HEK293 (cell line): ENCODE results near the gene RRP12.

Experiments used
- CTCF ChIA-PET: fragments of 350-600 bp; formaldehyde crosslinking; extraction: SDS; loops from one replicate; lab custom pipeline; 2021; ENCODE audit warnings: antibody characterized with exemption; lab: Yijun Ruan, JAX
- POLR2A ChIA-PET: fragments of 300-600 bp; formaldehyde crosslinking; extraction: SDS; loops from one replicate; lab custom pipeline; 2020; ENCODE audit warnings: antibody characterized with exemption, inconsistent platforms; lab: Yijun Ruan, JAX
- H3K27ac ChIP-seq: fragments of 200-500 bp; sonication (Bioruptor generic); 2 replicates; pipeline ENCODE4 v1.5.1; 2014; ENCODE audit warnings: low read depth, low read length, control low read depth, inconsistent platforms; ENCODE audit errors: extremely low read depth
- H3K36me3 ChIP-seq, 2 experiments: fragments of 200-500 bp in 1 of 2; sonication (Bioruptor generic) in 1 of 2; 1 replicate in 1 of 2; 2 replicates in 1 of 2; pipeline ENCODE4 v1.5.1; 2014 to 2017; ENCODE audit warnings: inconsistent platforms in 2 of 2, low read length in 2 of 2; ENCODE audit not compliant: control insufficient read depth in 2 of 2, insufficient read depth in 1 of 2
- H3K4me1 ChIP-seq: fragments of 200-500 bp; sonication (Bioruptor generic); 2 replicates; pipeline ENCODE4 v1.5.1; 2014; ENCODE audit warnings: mild to moderate bottlenecking, low read length, inconsistent platforms; ENCODE audit not compliant: control insufficient read depth, insufficient read depth
- H3K4me3 ChIP-seq: 2 replicates; pipeline ENCODE4 v1.5.1; 2011; ENCODE audit warnings: low read depth, mild to moderate bottlenecking, control low read depth, low read length, moderate library complexity
- H3K9me3 ChIP-seq: fragments of 200-500 bp; sonication (Bioruptor generic); 2 replicates; pipeline ENCODE4 v1.5.1; 2014; ENCODE audit warnings: low read depth, low read length, inconsistent platforms; ENCODE audit not compliant: control insufficient read depth, insufficient read depth
- GLI2 ChIP-seq: fragments of 450-650 bp; formaldehyde crosslinking; IDR thresholded peaks from 2 replicates; pipeline ENCODE4; 2017; ENCODE audit warnings: missing biosample characterization, missing genetic modification characterization, low read depth, borderline replicate concordance
- GLIS1 ChIP-seq: fragments of 450-650 bp; formaldehyde crosslinking; IDR thresholded peaks from 2 replicates; pipeline ENCODE4 v1.5.1; 2016; ENCODE audit warnings: missing biosample characterization, missing genetic modification characterization
- OVOL3 ChIP-seq: fragments of 450-650 bp; formaldehyde crosslinking; IDR thresholded peaks from 2 replicates; pipeline ENCODE4 v1.5.1; 2016; ENCODE audit warnings: missing biosample characterization, missing genetic modification characterization
- WT1 ChIP-seq: fragments of 450-650 bp; formaldehyde crosslinking; IDR thresholded peaks from 2 replicates; pipeline ENCODE4 v1.5.1; 2016; ENCODE audit warnings: missing biosample characterization, missing genetic modification characterization
- ZBTB7A ChIP-seq: fragments of 450-650 bp; formaldehyde crosslinking; IDR thresholded peaks from 2 replicates; pipeline ENCODE4 v1.5.1; 2016; ENCODE audit warnings: low read depth, missing biosample characterization, missing genetic modification characterization
- ZNF10 ChIP-seq: fragments of 450-650 bp; formaldehyde crosslinking; IDR thresholded peaks from 2 replicates; pipeline ENCODE4 v1.5.1; 2017; ENCODE audit warnings: missing biosample characterization, missing genetic modification characterization
- ZNF132 ChIP-seq: fragments of 450-650 bp; formaldehyde crosslinking; IDR thresholded peaks from 2 replicates; pipeline ENCODE4 v1.5.1; 2017; ENCODE audit warnings: missing biosample characterization, missing genetic modification characterization, borderline replicate concordance
- ZNF16 ChIP-seq: fragments of 450-650 bp; formaldehyde crosslinking; IDR thresholded peaks from 2 replicates; pipeline ENCODE4 v1.5.1; 2016; ENCODE audit warnings: low read depth, missing biosample characterization, missing genetic modification characterization
- ZNF19 ChIP-seq: fragments of 450-650 bp; formaldehyde crosslinking; IDR thresholded peaks from 2 replicates; pipeline ENCODE4; 2016; ENCODE audit warnings: missing biosample characterization, missing genetic modification characterization, low read depth
- ZNF211 ChIP-seq: fragments of 450-650 bp; formaldehyde crosslinking; IDR thresholded peaks from 2 replicates; pipeline ENCODE4 v1.5.1; 2016; ENCODE audit warnings: low read depth, missing biosample characterization, missing genetic modification characterization
- ZNF239 ChIP-seq: fragments of 450-650 bp; formaldehyde crosslinking; IDR thresholded peaks from 2 replicates; pipeline ENCODE4 v1.5.1; 2016; ENCODE audit warnings: missing biosample characterization, missing genetic modification characterization
- ZNF24 ChIP-seq: fragments of 450-650 bp; formaldehyde crosslinking; IDR thresholded peaks from 2 replicates; pipeline ENCODE4 v1.5.1; 2016; ENCODE audit warnings: missing biosample characterization, missing genetic modification characterization
- ZNF350 ChIP-seq: fragments of 450-650 bp; formaldehyde crosslinking; IDR thresholded peaks from 2 replicates; pipeline ENCODE4 v1.5.0; 2017; ENCODE audit warnings: missing biosample characterization, mild to moderate bottlenecking, missing genetic modification characterization
- ZNF433 ChIP-seq: fragments of 450-650 bp; formaldehyde crosslinking; IDR thresholded peaks from 2 replicates; pipeline ENCODE4 v1.5.1; 2016; ENCODE audit warnings: missing biosample characterization, missing genetic modification characterization, low read depth
- ZNF501 ChIP-seq: fragments of 450-650 bp; formaldehyde crosslinking; IDR thresholded peaks from 2 replicates; pipeline ENCODE4 v1.5.1; 2016; ENCODE audit warnings: missing biosample characterization, missing genetic modification characterization
- ZNF521 ChIP-seq: fragments of 450-650 bp; formaldehyde crosslinking; IDR thresholded peaks from 2 replicates; pipeline ENCODE4 v1.5.1; 2017; ENCODE audit warnings: missing biosample characterization, mild to moderate bottlenecking, missing genetic modification characterization
- ZNF544 ChIP-seq: fragments of 450-650 bp; formaldehyde crosslinking; IDR thresholded peaks from 2 replicates; pipeline ENCODE4 v1.5.0; 2017; ENCODE audit warnings: missing biosample characterization, missing genetic modification characterization
- ZNF549 ChIP-seq: fragments of 450-650 bp; IDR thresholded peaks from 2 replicates; pipeline ENCODE4 v1.5.1; 2018; ENCODE audit warnings: missing biosample characterization, missing genetic modification characterization, mild to moderate bottlenecking, inconsistent platforms, moderate library complexity
- ZNF555 ChIP-seq: fragments of 450-650 bp; formaldehyde crosslinking; conservative IDR thresholded peaks from 2 replicates; pipeline ENCODE4 v1.5.1; 2017; ENCODE audit warnings: missing biosample characterization, mild to moderate bottlenecking, missing genetic modification characterization, inconsistent platforms
- ZNF600 ChIP-seq: fragments of 450-650 bp; formaldehyde crosslinking; IDR thresholded peaks from 2 replicates; pipeline ENCODE4 v1.5.1; 2016; ENCODE audit warnings: missing biosample characterization, missing genetic modification characterization
- ZNF626 ChIP-seq: fragments of 450-650 bp; sonication (Bioruptor Pico); formaldehyde crosslinking; IDR thresholded peaks from 2 replicates; pipeline ENCODE4 v1.5.1; 2018; ENCODE audit warnings: missing biosample characterization, missing genetic modification characterization, inconsistent platforms
- ZNF654 ChIP-seq: fragments of 450-650 bp; formaldehyde crosslinking; IDR thresholded peaks from 2 replicates; pipeline ENCODE4 v1.5.1; 2016; ENCODE audit warnings: low read depth, missing biosample characterization, missing genetic modification characterization
- TF ChIP-seq, protein P1 (sequence below): fragments of 450-650 bp; formaldehyde crosslinking; IDR thresholded peaks from 2 replicates; pipeline ENCODE4 v1.5.1; 2016; ENCODE audit warnings: missing biosample characterization, missing genetic modification characterization, low read depth
- TF ChIP-seq, protein P2 (sequence below): fragments of 450-650 bp; formaldehyde crosslinking; IDR thresholded peaks from 2 replicates; pipeline ENCODE4 v1.5.1; 2016; ENCODE audit warnings: missing biosample characterization, missing genetic modification characterization, low read depth
- TF ChIP-seq, protein P3 (sequence below): fragments of 450-650 bp; formaldehyde crosslinking; IDR thresholded peaks from 2 replicates; pipeline ENCODE4 v1.5.1; 2016; ENCODE audit warnings: missing biosample characterization, missing genetic modification characterization
- TF ChIP-seq, protein P4 (sequence below): fragments of 450-650 bp; IDR thresholded peaks from 2 replicates; pipeline ENCODE4 v1.5.1; 2018; ENCODE audit warnings: missing biosample characterization, mild to moderate bottlenecking, missing genetic modification characterization
- TF ChIP-seq, protein P5 (sequence below): fragments of 450-650 bp; formaldehyde crosslinking; IDR thresholded peaks from 2 replicates; pipeline ENCODE4 v1.5.1; 2016; ENCODE audit warnings: missing biosample characterization, missing genetic modification characterization

Gene RRP12

DNA sequence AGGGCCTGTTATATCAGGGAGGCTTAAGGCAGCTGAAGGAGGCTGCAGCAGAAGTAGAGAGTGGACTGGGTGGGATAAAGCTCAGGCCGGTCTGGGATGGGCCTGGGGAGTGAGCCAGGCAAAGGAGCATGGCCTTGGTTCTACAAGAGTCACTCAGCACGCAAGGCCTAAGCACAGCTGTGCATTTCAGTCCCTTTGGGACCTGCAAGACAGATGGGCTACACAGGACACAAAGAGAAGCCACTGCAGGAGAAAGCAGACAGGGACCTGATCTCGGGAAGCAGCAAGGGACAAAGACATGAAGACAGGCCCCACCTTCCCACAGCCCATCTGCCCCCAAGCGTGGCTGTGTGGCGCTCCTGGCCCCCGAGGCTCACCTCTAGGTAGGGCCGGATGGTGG is 29.4 kb downstream of the RRP12 start:
- Histone ChIP-seq H3K9me3 (no peaks in the 10 kb centered on the region), H3K36me3 (peaks cover 10 to 67% of the 10 kb centered on the region in 2 experiments; a peak in 2 of 3 replicates), H3K4me3 (no peak overlapping the region), H3K27ac (no peak overlapping the region), H3K4me1 (no peaks in the 10 kb centered on the region)
- TF ChIP-seq ZNF239 (tag by site-specific recombination) (no peak), GLI2 (tag by site-specific recombination) (no peak), OVOL3 (tag by site-specific recombination) (no peak), ZNF350 (no peak), WT1 (no peak), ZNF10 (tag by site-specific recombination) (no peak), ZNF544 (no peak), ZNF654 (tag by site-specific recombination) (no peak), GLIS1 (tag by site-specific recombination) (no peak), ZNF521 (no peak), ZNF501 (no peak), ZNF24 (tag by site-specific recombination) (no peak), ZNF600 (no peak)
- TF ChIP-seq, protein P1, sequence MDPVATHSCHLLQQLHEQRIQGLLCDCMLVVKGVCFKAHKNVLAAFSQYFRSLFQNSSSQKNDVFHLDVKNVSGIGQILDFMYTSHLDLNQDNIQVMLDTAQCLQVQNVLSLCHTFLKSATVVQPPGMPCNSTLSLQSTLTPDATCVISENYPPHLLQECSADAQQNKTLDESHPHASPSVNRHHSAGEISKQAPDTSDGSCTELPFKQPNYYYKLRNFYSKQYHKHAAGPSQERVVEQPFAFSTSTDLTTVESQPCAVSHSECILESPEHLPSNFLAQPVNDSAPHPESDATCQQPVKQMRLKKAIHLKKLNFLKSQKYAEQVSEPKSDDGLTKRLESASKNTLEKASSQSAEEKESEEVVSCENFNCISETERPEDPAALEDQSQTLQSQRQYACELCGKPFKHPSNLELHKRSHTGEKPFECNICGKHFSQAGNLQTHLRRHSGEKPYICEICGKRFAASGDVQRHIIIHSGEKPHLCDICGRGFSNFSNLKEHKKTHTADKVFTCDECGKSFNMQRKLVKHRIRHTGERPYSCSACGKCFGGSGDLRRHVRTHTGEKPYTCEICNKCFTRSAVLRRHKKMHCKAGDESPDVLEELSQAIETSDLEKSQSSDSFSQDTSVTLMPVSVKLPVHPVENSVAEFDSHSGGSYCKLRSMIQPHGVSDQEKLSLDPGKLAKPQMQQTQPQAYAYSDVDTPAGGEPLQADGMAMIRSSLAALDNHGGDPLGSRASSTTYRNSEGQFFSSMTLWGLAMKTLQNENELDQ (tag by site-specific recombination) = no peak
- TF ChIP-seq, protein P2, sequence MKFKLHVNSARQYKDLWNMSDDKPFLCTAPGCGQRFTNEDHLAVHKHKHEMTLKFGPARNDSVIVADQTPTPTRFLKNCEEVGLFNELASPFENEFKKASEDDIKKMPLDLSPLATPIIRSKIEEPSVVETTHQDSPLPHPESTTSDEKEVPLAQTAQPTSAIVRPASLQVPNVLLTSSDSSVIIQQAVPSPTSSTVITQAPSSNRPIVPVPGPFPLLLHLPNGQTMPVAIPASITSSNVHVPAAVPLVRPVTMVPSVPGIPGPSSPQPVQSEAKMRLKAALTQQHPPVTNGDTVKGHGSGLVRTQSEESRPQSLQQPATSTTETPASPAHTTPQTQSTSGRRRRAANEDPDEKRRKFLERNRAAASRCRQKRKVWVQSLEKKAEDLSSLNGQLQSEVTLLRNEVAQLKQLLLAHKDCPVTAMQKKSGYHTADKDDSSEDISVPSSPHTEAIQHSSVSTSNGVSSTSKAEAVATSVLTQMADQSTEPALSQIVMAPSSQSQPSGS (tag by site-specific recombination) = no peak
- TF ChIP-seq, protein P3, sequence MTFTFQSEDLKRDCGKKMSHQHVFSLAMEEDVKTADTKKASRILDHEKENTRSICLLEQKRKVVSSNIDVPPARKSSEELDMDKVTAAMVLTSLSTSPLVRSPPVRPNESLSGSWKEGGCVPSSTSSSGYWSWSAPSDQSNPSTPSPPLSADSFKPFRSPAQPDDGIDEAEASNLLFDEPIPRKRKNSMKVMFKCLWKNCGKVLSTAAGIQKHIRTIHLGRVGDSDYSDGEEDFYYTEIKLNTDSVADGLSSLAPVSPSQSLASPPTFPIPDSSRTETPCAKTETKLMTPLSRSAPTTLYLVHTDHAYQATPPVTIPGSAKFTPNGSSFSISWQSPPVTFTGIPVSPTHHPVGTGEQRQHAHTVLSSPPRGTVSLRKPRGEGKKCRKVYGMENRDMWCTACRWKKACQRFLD = no peak
- CTCF ChIA-PET = interaction anchor here (0.7 kb wide), 1 partner anchor 93 kb away, joined by 4 read pairs; no protein-coding TSS in a partner anchor
- POLR2A ChIA-PET = no interaction called here

DNA sequence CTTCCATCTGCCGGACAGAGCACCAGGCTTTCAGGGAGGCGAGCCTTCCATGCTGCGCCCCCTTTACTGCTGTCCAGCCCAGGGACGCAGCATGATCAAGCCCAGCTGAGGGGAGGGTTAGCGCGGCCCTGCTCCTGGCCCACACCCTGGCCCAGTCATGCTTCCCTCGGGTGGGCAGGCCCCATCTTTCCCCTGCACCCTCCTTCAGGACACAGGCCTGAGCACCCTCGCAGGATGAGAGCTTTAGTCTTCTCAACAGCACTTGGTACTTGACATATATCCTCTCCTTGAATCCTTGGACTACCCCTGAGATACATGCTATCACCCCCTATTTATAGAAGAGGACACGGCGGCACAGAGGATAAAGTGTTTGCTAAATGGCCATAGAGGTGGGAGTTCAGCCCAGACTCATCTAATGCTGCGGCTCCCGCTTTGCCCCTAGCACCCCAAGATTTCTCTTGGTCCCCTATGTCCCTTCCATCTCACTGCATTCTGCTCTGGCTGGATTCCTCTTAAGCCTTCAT is 34.0 kb downstream of the RRP12 start:
- Histone ChIP-seq H3K4me1 (no peaks in the 10 kb centered on the region), H3K9me3 (no peaks in the 10 kb centered on the region), H3K36me3 (peaks cover 0 to 86% of the 10 kb centered on the region in 2 experiments), H3K4me3 (no peak overlapping the region), H3K27ac (no peak overlapping the region)
- ChIA-PET CTCF (no interaction called here), POLR2A (no interaction called here)
- TF ChIP-seq ZNF555 (tag by site-specific recombination) (no peak), ZNF132 (no peak), ZNF549 (no peak), ZNF211 (no peak), ZBTB7A (tag by site-specific recombination) (no peak), ZNF433 (tag by site-specific recombination) (no peak), ZNF626 (tag by site-specific recombination) (no peak), ZNF16 (tag by site-specific recombination) (no peak), ZNF19 (tag by site-specific recombination) (no peak)
- TF ChIP-seq, protein P4, sequence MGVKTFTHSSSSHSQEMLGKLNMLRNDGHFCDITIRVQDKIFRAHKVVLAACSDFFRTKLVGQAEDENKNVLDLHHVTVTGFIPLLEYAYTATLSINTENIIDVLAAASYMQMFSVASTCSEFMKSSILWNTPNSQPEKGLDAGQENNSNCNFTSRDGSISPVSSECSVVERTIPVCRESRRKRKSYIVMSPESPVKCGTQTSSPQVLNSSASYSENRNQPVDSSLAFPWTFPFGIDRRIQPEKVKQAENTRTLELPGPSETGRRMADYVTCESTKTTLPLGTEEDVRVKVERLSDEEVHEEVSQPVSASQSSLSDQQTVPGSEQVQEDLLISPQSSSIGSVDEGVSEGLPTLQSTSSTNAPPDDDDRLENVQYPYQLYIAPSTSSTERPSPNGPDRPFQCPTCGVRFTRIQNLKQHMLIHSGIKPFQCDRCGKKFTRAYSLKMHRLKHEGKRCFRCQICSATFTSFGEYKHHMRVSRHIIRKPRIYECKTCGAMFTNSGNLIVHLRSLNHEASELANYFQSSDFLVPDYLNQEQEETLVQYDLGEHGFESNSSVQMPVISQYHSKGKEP = no peak
- TF ChIP-seq, protein P1 (tag by site-specific recombination) = no peak
- TF ChIP-seq, protein P5, sequence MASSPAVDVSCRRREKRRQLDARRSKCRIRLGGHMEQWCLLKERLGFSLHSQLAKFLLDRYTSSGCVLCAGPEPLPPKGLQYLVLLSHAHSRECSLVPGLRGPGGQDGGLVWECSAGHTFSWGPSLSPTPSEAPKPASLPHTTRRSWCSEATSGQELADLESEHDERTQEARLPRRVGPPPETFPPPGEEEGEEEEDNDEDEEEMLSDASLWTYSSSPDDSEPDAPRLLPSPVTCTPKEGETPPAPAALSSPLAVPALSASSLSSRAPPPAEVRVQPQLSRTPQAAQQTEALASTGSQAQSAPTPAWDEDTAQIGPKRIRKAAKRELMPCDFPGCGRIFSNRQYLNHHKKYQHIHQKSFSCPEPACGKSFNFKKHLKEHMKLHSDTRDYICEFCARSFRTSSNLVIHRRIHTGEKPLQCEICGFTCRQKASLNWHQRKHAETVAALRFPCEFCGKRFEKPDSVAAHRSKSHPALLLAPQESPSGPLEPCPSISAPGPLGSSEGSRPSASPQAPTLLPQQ (tag by site-specific recombination) = no peak
